PC-9 (cell line): ENCODE measurements around the gene DRC3. TPM values are rescaled to one million over a fixed set of nuclear protein-coding genes. Genes with fewer than 3 reads are reported as not detected.

Experiments used
- BruUV-seq: library from RNA; stranded (reverse); fragments of 400-500 nt; replicated peaks from 2 replicates; lab custom pipeline; 2021; lab: Mats Ljungman, UMichigan
- CTCF ChIA-PET: fragments of 300-600 bp; sonication (Branson Sonifier 250); formaldehyde crosslinking; loops from one replicate; lab custom pipeline; 2022; ENCODE audit warnings: antibody characterized with exemption; lab: Charles Lee
- POLR2A ChIA-PET: fragments of 300-600 bp; sonication (Branson Sonifier 250); formaldehyde crosslinking; loops from one replicate; lab custom pipeline; 2022; ENCODE audit warnings: antibody characterized with exemption; ENCODE audit not compliant: unreplicated experiment; lab: Charles Lee
- DNase-seq, 2 experiments: peaks; one replicate each; pipeline versions ENCODE4 v3.0.0 to v3.0.0-alpha.2; 2015 to 2022; ENCODE audit warnings: mixed read lengths in 1 of 2
- H2AFZ ChIP-seq: fragments of 200-600 bp; sonication (generic); 2 replicates; pipeline ENCODE4 v1.8.1; 2017; ENCODE audit warnings: antibody characterized with exemption
- H3F3A ChIP-seq: fragments of 200-600 bp; sonication (generic); 2 replicates; pipeline ENCODE4 v1.8.1; 2017; ENCODE audit warnings: antibody characterized with exemption, mild to moderate bottlenecking, low read depth; ENCODE audit not compliant: insufficient read depth
- H3K27ac ChIP-seq: fragments of 200-600 bp; sonication (generic); 2 replicates; pipeline ENCODE4 v1.6.1; 2016; ENCODE audit warnings: mixed run types
- H3K27me3 ChIP-seq: fragments of 200-600 bp; sonication (generic); 2 replicates; pipeline ENCODE4 v1.6.1; 2016; ENCODE audit warnings: low read depth, mixed run types; ENCODE audit not compliant: insufficient read depth
- H3K36me3 ChIP-seq: fragments of 200-600 bp; sonication (generic); 2 replicates; pipeline ENCODE4 v1.6.1; 2016; ENCODE audit warnings: low read depth, mixed run types
- H3K4me1 ChIP-seq: fragments of 200-600 bp; sonication (generic); replicated peaks from 2 replicates; pipeline ENCODE4 v1.6.1; 2016; ENCODE audit warnings: mixed run types; ENCODE audit not compliant: insufficient read depth
- H3K4me2 ChIP-seq: fragments of 200-600 bp; sonication (generic); 2 replicates; pipeline ENCODE4 v1.6.1; 2017; ENCODE audit warnings: mixed run types
- H3K4me3 ChIP-seq: fragments of 200-600 bp; sonication (generic); 2 replicates; pipeline ENCODE4 v1.6.1; 2016; ENCODE audit warnings: mixed run types
- H3K79me2 ChIP-seq: fragments of 200-600 bp; sonication (generic); 2 replicates; pipeline ENCODE4 v1.6.1; 2017; ENCODE audit warnings: low read depth, mixed run types
- H3K9me2 ChIP-seq: fragments of 200-600 bp; sonication (generic); 2 replicates; pipeline ENCODE4 v1.8.1; 2017; ENCODE audit warnings: mild to moderate bottlenecking; ENCODE audit not compliant: insufficient read depth
- H3K9me3 ChIP-seq: fragments of 200-600 bp; sonication (generic); 2 replicates; pipeline ENCODE4 v1.8.1; 2016; ENCODE audit warnings: low read depth; ENCODE audit not compliant: insufficient read depth
- H4K20me1 ChIP-seq: fragments of 200-600 bp; sonication (generic); 2 replicates; pipeline ENCODE4 v1.8.1; 2017; ENCODE audit not compliant: insufficient read depth
- CTCF ChIP-seq: fragments of 200-600 bp; sonication (generic); conservative IDR thresholded peaks from 2 replicates; pipeline ENCODE4 v1.6.1; 2017; ENCODE audit warnings: mixed run types, antibody characterized with exemption, mild to moderate bottlenecking, moderate library complexity
- EZH2 ChIP-seq: fragments of 200-600 bp; sonication (generic); IDR thresholded peaks from 2 replicates; pipeline ENCODE4 v1.8.0; 2017; ENCODE audit warnings: antibody characterized with exemption, low read depth
- intact Hi-C: fragments of 100-400 bp; cut with micrococcal nuclease; formaldehyde crosslinking; loops from one replicate; pipeline ENCODE4 v1.10.0; 2022; ENCODE audit not compliant: unreplicated experiment
- total RNA-seq: library from RNA; stranded (reverse); gene quantifications from 2 replicates; pipeline ENCODE4 v1.2.3, GENCODE V29; 2021

Gene DRC3
- total RNA-seq, 1 experiment from 2014 or later, result 15.2 TPM

GRCh38 chr17:18037486-18037885 is 64.8 kb downstream of the DRC3 start:
- Histone ChIP-seq H3K27me3 (no peaks in the 10 kb centered on the region), H3K79me2 (peaks cover 61% of the 10 kb centered on the region), H3K4me1 (peaks cover 44% of the 10 kb centered on the region), H3K4me2 (peak overlapping the region; percentile 98), H2AFZ (no peak overlapping the region), H3F3A (peaks cover 26% of the 10 kb centered on the region; the same call in 1 of the 2 replicates), H3K9me2 (no peaks in the 10 kb centered on the region), H3K27ac (no peak overlapping the region), H3K4me3 (peak overlapping the region; percentile 92; the same call in 1 of the 2 replicates), H3K36me3 (no peaks in the 10 kb centered on the region), H4K20me1 (no peaks in the 10 kb centered on the region), H3K9me3 (no peaks in the 10 kb centered on the region)
- no peak for DNase-seq
- intact Hi-C loops, result loop anchor here (5.0 kb wide), 1 partner anchor 215 kb away; no protein-coding TSS in a partner anchor
- no TSS peak for BruUV-seq
- TF ChIP-seq EZH2, result no peak
- TF ChIP-seq CTCF, result no peak
- POLR2A ChIA-PET, result interaction anchor here (0.6 kb wide), 1 partner anchor 200 kb away, joined by 4 read pairs; no protein-coding TSS in a partner anchor
- CTCF ChIA-PET, result interaction anchor here (0.6 kb wide), 1 partner anchor 118 kb away, joined by 3 read pairs; no protein-coding TSS in a partner anchor

GRCh38 chr17:18038149-18038850 is 65.6 kb downstream of the DRC3 start:
- H3K36me3 ChIP-seq, result no peaks in the 10 kb centered on the region
- peak in 1 of 2 experiments; percentile 43 for DNase-seq
- H3F3A ChIP-seq, result peaks cover 19% of the 10 kb centered on the region; the same call in 1 of the 2 replicates
- POLR2A ChIA-PET, result interaction anchor here (0.6 kb wide), 3 partner anchors 65 to 201 kb away, joined by 3 to 4 read pairs (median 3); no protein-coding TSS in a partner anchor
- peaks cover 56% of the 10 kb centered on the region for H3K79me2 ChIP-seq
- intact Hi-C loops, result loop anchor here (2.0 to 5.0 kb wide), 2 partner anchors 49 to 216 kb away; partner anchors contain the start of gene DRG2
- no peak overlapping the region for H3K27ac ChIP-seq
- BruUV-seq, result TSS peak; percentile 37
- no peaks in the 10 kb centered on the region for H3K9me3 ChIP-seq
- no peaks in the 10 kb centered on the region for H3K27me3 ChIP-seq
- H4K20me1 ChIP-seq, result no peaks in the 10 kb centered on the region
- peaks cover 36% of the 10 kb centered on the region for H3K4me1 ChIP-seq
- peak overlapping the region; percentile 98 for H3K4me2 ChIP-seq
- H3K4me3 ChIP-seq, result peak overlapping the region; percentile 92
- CTCF ChIA-PET, result interaction anchor here (0.6 kb wide), 1 partner anchor 119 kb away, joined by 3 read pairs; no protein-coding TSS in a partner anchor
- TF ChIP-seq CTCF (no peak), EZH2 (no peak)
- H3K9me2 ChIP-seq, result no peaks in the 10 kb centered on the region
- peak overlapping the region; percentile 98 for H2AFZ ChIP-seq

DNA sequence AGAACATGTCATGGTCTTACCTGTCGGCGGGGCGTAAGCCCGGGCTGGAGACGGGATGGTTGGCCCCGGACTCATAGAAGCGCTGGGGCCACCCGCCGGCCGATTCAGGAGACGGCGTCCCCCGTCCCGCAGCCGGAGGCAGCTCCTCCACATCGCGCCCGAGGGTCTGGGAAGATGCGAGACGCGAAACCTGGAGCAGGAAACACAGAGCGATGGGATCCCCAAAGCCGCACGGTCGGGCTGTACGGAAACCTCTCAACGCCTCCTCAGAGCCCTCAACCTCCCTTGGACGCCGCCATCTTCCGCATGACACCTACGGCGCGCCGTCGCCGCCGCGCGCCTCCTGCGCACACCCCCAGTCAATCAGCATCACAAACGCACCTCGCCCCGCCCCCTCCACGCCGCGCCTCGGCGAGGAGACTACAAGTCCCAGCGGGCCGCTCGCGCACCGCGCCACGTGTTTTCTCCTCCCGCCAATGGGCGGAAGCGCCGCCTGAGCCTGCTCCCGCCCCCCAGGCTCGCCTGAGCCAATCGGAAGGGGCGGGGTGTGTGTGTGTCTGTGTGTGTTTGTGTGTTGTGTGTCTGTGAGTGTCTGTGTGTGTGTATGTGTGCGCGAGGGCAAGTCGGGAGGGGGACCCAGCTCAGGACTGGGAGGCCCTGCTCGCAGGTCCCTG is 66.3 kb downstream of the DRC3 start, which contains the start of the genes ATPAF2 and GID4:
Gene ATPAF2 (minus strand): TSS at position 308 of the 674 bp plus-strand sequence. CDS start 155 bp downstream, at position 153.
Gene GID4 (plus strand): TSS at position 548 of the 674 bp plus-strand sequence. CDS start 57 bp downstream, at position 605.
- H4K20me1 ChIP-seq, result no peaks in the 10 kb centered on the region
- ChIA-PET CTCF (no interaction called here), POLR2A (interaction anchor here (0.6 kb wide), 2 partner anchors 66 kb away, joined by 3 to 5 read pairs; partner anchors contain the start of gene DRC3)
- no peaks in the 10 kb centered on the region for H3K9me3 ChIP-seq
- H2AFZ ChIP-seq, result peak within 1 kb of the TSS; percentile 98
- intact Hi-C loops, result loop anchor here (1.0 to 5.0 kb wide), 3 partner anchors 48 to 217 kb away; partner anchors contain the start of gene DRG2
- DNase-seq, result peak; percentile 94 to 100
- H3K79me2 ChIP-seq, result peaks cover 56% of the 10 kb centered on the region
- no peak for TF ChIP-seq CTCF
- no peak for TF ChIP-seq EZH2
- H3K4me1 ChIP-seq, result peaks cover 36% of the 10 kb centered on the region
- H3K9me2 ChIP-seq, result no peaks in the 10 kb centered on the region
- H3K27me3 ChIP-seq, result no peaks in the 10 kb centered on the region
- peaks cover 19% of the 10 kb centered on the region; the same call in 1 of the 2 replicates for H3F3A ChIP-seq
- BruUV-seq, result no TSS peak
- H3K27ac ChIP-seq, result no peak within 1 kb of the TSS
- H3K4me2 ChIP-seq, result peak within 1 kb of the TSS; percentile 100
- peak within 1 kb of the TSS; percentile 92 for H3K4me3 ChIP-seq
- H3K36me3 ChIP-seq, result no peaks in the 10 kb centered on the region
